PC-3 (cell line): ENCODE results near the gene SLC23A2. TPM values are rescaled to one million over a fixed set of nuclear protein-coding genes. Genes with fewer than 3 reads are reported as not detected.

ENCODE experiments used
- ATAC-seq: fragments of 200-7000 bp; cut with Tn5 transposase; 2 replicates; pipeline ENCODE4 v1.9.1; 2020; ENCODE audit warnings: mild to moderate bottlenecking, moderate library complexity
- BruUV-seq: library from RNA; stranded (reverse); fragments of 400-500 nt; replicated peaks from 2 replicates; lab custom pipeline; 2021; lab: Mats Ljungman, UMichigan
- CTCF ChIA-PET: fragments of 300-600 bp; sonication (Branson Sonifier 250); formaldehyde crosslinking; loops from one replicate; lab custom pipeline; 2022; ENCODE audit warnings: antibody characterized with exemption; lab: Charles Lee
- POLR2A ChIA-PET: fragments of 300-600 bp; sonication (Branson Sonifier 250); formaldehyde crosslinking; loops from one replicate; lab custom pipeline; 2022; ENCODE audit warnings: antibody characterized with exemption; ENCODE audit not compliant: unreplicated experiment; lab: Charles Lee
- DNase-seq: peaks from one replicate; pipeline ENCODE4 v3.0.0-alpha.2; 2015
- H2AFZ ChIP-seq: fragments of 300-600 bp; sonication (generic); 2 replicates; pipeline ENCODE4 v1.6.0; 2016; ENCODE audit warnings: antibody characterized with exemption, low read length
- H3F3A ChIP-seq: fragments of 300-600 bp; sonication (generic); one replicate; pipeline ENCODE4 v1.6.0; 2017; ENCODE audit warnings: antibody characterized with exemption, low read length, control low read depth, mild to moderate bottlenecking; ENCODE audit not compliant: unreplicated experiment
- H3K27ac ChIP-seq: fragments of 300-600 bp; sonication (generic); 2 replicates; pipeline ENCODE4 v1.5.1; 2016; ENCODE audit warnings: mild to moderate bottlenecking, low read length
- H3K27me3 ChIP-seq: fragments of 300-600 bp; sonication (generic); 2 replicates; pipeline ENCODE4 v1.6.1; 2016; ENCODE audit warnings: low read length, mixed read lengths
- H3K36me3 ChIP-seq: fragments of 300-600 bp; sonication (generic); 2 replicates; pipeline ENCODE4 v1.6.1; 2016; ENCODE audit warnings: low read depth, mixed run types, low read length, mixed read lengths
- H3K4me1 ChIP-seq: fragments of 300-600 bp; sonication (generic); 2 replicates; pipeline ENCODE4 v1.5.1; 2016; ENCODE audit warnings: low read length; ENCODE audit not compliant: insufficient read depth
- H3K4me2 ChIP-seq: fragments of 300-600 bp; sonication (generic); 2 replicates; pipeline ENCODE4 v1.6.0; 2016; ENCODE audit warnings: low read length
- H3K4me3 ChIP-seq: fragments of 300-600 bp; sonication (generic); 2 replicates; pipeline ENCODE4 v1.5.1; 2016; ENCODE audit warnings: mild to moderate bottlenecking, low read length, mixed read lengths
- H3K79me2 ChIP-seq: fragments of 300-600 bp; sonication (generic); 2 replicates; pipeline ENCODE4 v1.6.1; 2017; ENCODE audit warnings: low read length, mixed read lengths
- H3K9ac ChIP-seq: fragments of 300-600 bp; sonication (generic); 2 replicates; pipeline ENCODE4 v1.6.0; 2016; ENCODE audit warnings: mild to moderate bottlenecking, low read length
- H3K9me2 ChIP-seq: fragments of 300-600 bp; sonication (generic); replicated peaks from 2 replicates; pipeline ENCODE4 v1.6.1; 2016; ENCODE audit warnings: mixed run types, low read length, mixed read lengths
- H3K9me3 ChIP-seq: fragments of 300-600 bp; sonication (generic); 2 replicates; pipeline ENCODE4 v1.6.1; 2016; ENCODE audit warnings: low read length, mixed read lengths
- H4K20me1 ChIP-seq: fragments of 300-600 bp; sonication (generic); 2 replicates; pipeline ENCODE4 v1.6.1; 2016; ENCODE audit warnings: low read length, mixed read lengths
- EZH2 ChIP-seq: fragments of 300-600 bp; sonication (generic); IDR thresholded peaks from one replicate; pipeline ENCODE4 v1.6.1; 2017; ENCODE audit warnings: antibody characterized with exemption, mild to moderate bottlenecking, low read length; ENCODE audit not compliant: unreplicated experiment
- EZH2phosphoT487 ChIP-seq: fragments of 300-600 bp; sonication (generic); IDR thresholded peaks from 2 replicates; pipeline ENCODE4 v1.6.1; 2018; ENCODE audit warnings: mild to moderate bottlenecking, antibody characterized with exemption, low read length, borderline replicate concordance
- intact Hi-C: fragments of 100-400 bp; cut with micrococcal nuclease; formaldehyde crosslinking; loops from 2 replicates; pipeline ENCODE4 v1.9.0; 2023
- total RNA-seq: library from RNA; depleted of rRNA; stranded (reverse); fragments of >200 nt; gene quantifications from 2 replicates; pipeline ENCODE4 v1.2.3, GENCODE V29; 2014
- TF ChIP-seq, protein P1 (sequence below): fragments of 300-600 bp; sonication (generic); conservative IDR thresholded peaks from 2 replicates; pipeline ENCODE4 v1.5.1; 2017; ENCODE audit warnings: antibody characterized with exemption, low read depth, mild to moderate bottlenecking, low read length

SLC23A2 gene
- total RNA-seq, 1 experiment from 2014 or later, result 18.3 TPM

DNA sequence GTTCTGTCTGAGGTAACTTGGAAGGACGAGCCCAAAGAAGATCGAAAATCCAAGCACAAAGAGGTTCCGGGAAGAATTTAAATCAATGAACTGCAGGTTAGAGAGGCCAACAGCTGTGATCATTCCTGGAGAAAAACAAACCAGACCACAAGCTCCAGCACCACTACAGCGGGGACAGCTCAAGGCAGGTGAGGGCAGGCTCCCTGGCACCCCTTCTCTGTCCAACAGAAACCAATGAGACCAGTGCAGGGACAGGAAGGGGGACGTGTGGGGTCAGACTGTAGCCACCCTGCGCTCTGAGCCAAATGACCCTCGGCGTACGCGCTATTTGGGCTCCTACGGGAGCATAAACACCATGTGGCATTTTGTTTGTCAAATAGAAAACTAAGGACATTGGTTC is 139.3 kb downstream of the SLC23A2 start:
- ChIA-PET POLR2A (no interaction called here), CTCF (no interaction called here)
- H4K20me1 ChIP-seq, result no peaks in the 10 kb centered on the region
- H3K36me3 ChIP-seq, result peaks cover 14% of the 10 kb centered on the region; the same call in 1 of the 2 replicates
- intact Hi-C loops, result no loop called here
- DNase-seq (no peak), ATAC-seq (no peak)
- H3K27me3 ChIP-seq, result no peaks in the 10 kb centered on the region
- no peaks in the 10 kb centered on the region for H3F3A ChIP-seq
- no peak overlapping the region for H3K4me3 ChIP-seq
- no peak overlapping the region for H3K9ac ChIP-seq
- H3K9me3 ChIP-seq, result no peaks in the 10 kb centered on the region
- H3K4me2 ChIP-seq, result no peak overlapping the region
- no peaks in the 10 kb centered on the region for H3K9me2 ChIP-seq
- TF ChIP-seq, protein P1, sequence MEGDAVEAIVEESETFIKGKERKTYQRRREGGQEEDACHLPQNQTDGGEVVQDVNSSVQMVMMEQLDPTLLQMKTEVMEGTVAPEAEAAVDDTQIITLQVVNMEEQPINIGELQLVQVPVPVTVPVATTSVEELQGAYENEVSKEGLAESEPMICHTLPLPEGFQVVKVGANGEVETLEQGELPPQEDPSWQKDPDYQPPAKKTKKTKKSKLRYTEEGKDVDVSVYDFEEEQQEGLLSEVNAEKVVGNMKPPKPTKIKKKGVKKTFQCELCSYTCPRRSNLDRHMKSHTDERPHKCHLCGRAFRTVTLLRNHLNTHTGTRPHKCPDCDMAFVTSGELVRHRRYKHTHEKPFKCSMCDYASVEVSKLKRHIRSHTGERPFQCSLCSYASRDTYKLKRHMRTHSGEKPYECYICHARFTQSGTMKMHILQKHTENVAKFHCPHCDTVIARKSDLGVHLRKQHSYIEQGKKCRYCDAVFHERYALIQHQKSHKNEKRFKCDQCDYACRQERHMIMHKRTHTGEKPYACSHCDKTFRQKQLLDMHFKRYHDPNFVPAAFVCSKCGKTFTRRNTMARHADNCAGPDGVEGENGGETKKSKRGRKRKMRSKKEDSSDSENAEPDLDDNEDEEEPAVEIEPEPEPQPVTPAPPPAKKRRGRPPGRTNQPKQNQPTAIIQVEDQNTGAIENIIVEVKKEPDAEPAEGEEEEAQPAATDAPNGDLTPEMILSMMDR, result no peak
- TF ChIP-seq EZH2phosphoT487 (no peak), EZH2 (no peak)
- peaks cover 16% of the 10 kb centered on the region; the same call in 1 of the 2 replicates for H3K4me1 ChIP-seq
- no peak overlapping the region for H3K27ac ChIP-seq
- H3K79me2 ChIP-seq, result no peaks in the 10 kb centered on the region
- H2AFZ ChIP-seq, result no peak overlapping the region
- no TSS peak for BruUV-seq

DNA sequence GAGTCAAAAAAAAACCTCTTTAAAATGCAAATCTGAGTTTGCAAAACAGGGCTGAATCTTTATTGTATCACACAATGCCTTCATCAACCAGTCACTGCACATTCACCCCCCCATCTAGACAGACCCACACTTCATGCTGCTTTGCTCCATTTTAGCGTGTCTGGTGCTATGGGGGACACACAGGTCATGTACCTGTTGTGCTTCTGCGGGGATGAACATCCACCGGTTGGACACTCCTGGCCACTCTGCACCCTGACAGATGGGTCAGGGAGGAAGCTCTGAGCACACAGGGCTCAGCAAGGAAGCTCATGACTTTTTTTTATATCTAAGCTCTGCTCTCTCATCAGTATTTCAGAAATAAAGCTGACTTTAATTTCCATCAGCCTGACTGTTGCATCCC is 143.3 kb downstream of the SLC23A2 start:
- ATAC-seq (no peak), DNase-seq (no peak)
- no TSS peak for BruUV-seq
- H3K36me3 ChIP-seq, result peaks cover 14% of the 10 kb centered on the region; the same call in 1 of the 2 replicates
- TF ChIP-seq EZH2, result no peak
- no peak overlapping the region for H3K9ac ChIP-seq
- H2AFZ ChIP-seq, result no peak overlapping the region
- no peak overlapping the region for H3K4me3 ChIP-seq
- H4K20me1 ChIP-seq, result no peaks in the 10 kb centered on the region
- no peaks in the 10 kb centered on the region for H3K4me1 ChIP-seq
- H3K9me3 ChIP-seq, result no peaks in the 10 kb centered on the region
- no peaks in the 10 kb centered on the region for H3K9me2 ChIP-seq
- H3K79me2 ChIP-seq, result no peaks in the 10 kb centered on the region
- no peak overlapping the region for H3K27ac ChIP-seq
- no peaks in the 10 kb centered on the region for H3F3A ChIP-seq
- ChIA-PET CTCF (no interaction called here), POLR2A (no interaction called here)
- intact Hi-C loops, result no loop called here
- H3K27me3 ChIP-seq, result no peaks in the 10 kb centered on the region
- H3K4me2 ChIP-seq, result no peak overlapping the region

DNA sequence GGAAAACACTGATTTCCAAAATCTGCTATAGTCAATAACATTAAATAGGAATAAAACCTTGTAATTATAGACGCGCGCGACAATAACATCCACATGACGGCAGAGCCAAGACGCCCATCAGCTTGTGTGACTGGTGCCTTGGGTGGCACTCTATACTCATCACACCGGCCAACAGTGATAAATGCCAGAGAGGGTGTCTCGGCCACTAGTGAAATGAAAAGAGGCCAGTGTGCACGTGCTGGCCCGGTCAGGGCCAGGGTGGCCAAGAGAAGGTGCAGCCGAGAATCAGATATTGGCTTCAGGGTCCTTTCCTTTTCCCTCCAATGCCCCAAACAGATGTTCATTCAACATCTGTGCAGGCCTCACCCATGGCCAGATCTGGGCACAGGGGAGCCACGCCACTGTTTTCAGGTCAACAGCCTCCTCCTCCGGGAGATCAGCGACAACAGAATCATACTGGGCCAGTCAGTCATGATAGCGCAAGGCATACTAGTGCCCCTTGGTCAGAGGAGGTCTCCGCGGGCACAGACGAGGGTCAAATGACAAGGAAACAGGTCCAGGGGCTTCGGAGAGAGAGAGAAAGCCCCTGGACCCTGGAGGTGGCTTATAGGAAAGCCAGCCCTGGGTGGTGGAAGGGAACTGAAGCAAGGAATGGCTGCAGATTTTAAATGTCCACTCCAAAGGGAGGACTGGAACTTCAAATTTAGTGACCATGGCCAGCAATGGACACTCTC is 145.1 kb downstream of the SLC23A2 start:
- TF ChIP-seq EZH2phosphoT487 (no peak), EZH2 (no peak)
- TF ChIP-seq, protein P1, result no peak
- no peaks in the 10 kb centered on the region for H3F3A ChIP-seq
- H3K9me2 ChIP-seq, result no peaks in the 10 kb centered on the region
- no peak for ATAC-seq
- no peaks in the 10 kb centered on the region for H3K9me3 ChIP-seq
- H3K4me1 ChIP-seq, result no peaks in the 10 kb centered on the region
- no peak overlapping the region for H3K4me3 ChIP-seq
- H3K79me2 ChIP-seq, result no peaks in the 10 kb centered on the region
- CTCF ChIA-PET, result no interaction called here
- no peaks in the 10 kb centered on the region for H3K27me3 ChIP-seq
- DNase-seq, result no peak
- H3K36me3 ChIP-seq, result peaks cover 6% of the 10 kb centered on the region; the same call in 1 of the 2 replicates
- H3K4me2 ChIP-seq, result no peak overlapping the region
- no peak overlapping the region for H3K9ac ChIP-seq
- H3K27ac ChIP-seq, result no peak overlapping the region
- BruUV-seq, result no TSS peak
- intact Hi-C loops, result no loop called here
- no peaks in the 10 kb centered on the region for H4K20me1 ChIP-seq
- POLR2A ChIA-PET, result no interaction called here
- no peak overlapping the region for H2AFZ ChIP-seq
